MM.1S (cell line): Measurements from ENCODE around the gene TDRD6.

Experiments used
- DNase-seq: peaks from one replicate; pipeline ENCODE4 v3.0.0-alpha.2; 2015
- H2AFZ ChIP-seq: fragments of 300-600 bp; sonication (generic); 2 replicates; pipeline ENCODE4 v1.6.0; 2016; ENCODE audit warnings: antibody characterized with exemption, low read length
- H3F3A ChIP-seq: fragments of 300-600 bp; sonication (generic); 2 replicates; pipeline ENCODE4 v1.6.1; 2016; ENCODE audit warnings: mild to moderate bottlenecking, antibody characterized with exemption, low read length, moderate library complexity, mixed read lengths; ENCODE audit not compliant: insufficient read depth
- H3K27ac ChIP-seq: fragments of 300-600 bp; sonication (generic); 2 replicates; pipeline ENCODE4 v1.5.1; 2016; ENCODE audit warnings: mild to moderate bottlenecking, low read length
- H3K27me3 ChIP-seq: fragments of 300-600 bp; sonication (generic); replicated peaks from 2 replicates; pipeline ENCODE4 v1.6.0; 2016; ENCODE audit warnings: low read length; ENCODE audit not compliant: insufficient read depth
- H3K36me3 ChIP-seq: fragments of 300-600 bp; sonication (generic); replicated peaks from 2 replicates; pipeline ENCODE4 v1.6.1; 2016; ENCODE audit warnings: mild to moderate bottlenecking, low read length, mixed read lengths; ENCODE audit not compliant: insufficient read depth
- H3K4me1 ChIP-seq: fragments of 300-600 bp; sonication (generic); 2 replicates; pipeline ENCODE4 v1.6.1; 2016; ENCODE audit warnings: low read length, mixed read lengths
- H3K4me2 ChIP-seq: fragments of 300-600 bp; sonication (generic); 2 replicates; pipeline ENCODE4 v1.6.0; 2016; ENCODE audit warnings: low read depth, low read length
- H3K4me3 ChIP-seq: fragments of 300-600 bp; sonication (generic); 2 replicates; pipeline ENCODE4 v1.5.1; 2016; ENCODE audit warnings: low read length, mixed read lengths
- H3K79me2 ChIP-seq: fragments of 300-600 bp; sonication (generic); 2 replicates; pipeline ENCODE4 v1.6.1; 2016; ENCODE audit warnings: mixed run types, low read length, mixed read lengths
- H3K9ac ChIP-seq: fragments of 300-600 bp; sonication (generic); 2 replicates; pipeline ENCODE4 v1.6.1; 2016; ENCODE audit warnings: low read length, mixed read lengths
- H3K9me2 ChIP-seq: fragments of 300-600 bp; sonication (generic); replicated peaks from 2 replicates; pipeline ENCODE4 v1.6.1; 2016; ENCODE audit warnings: mild to moderate bottlenecking, low read length, mixed read lengths; ENCODE audit not compliant: insufficient read depth
- H3K9me3 ChIP-seq: fragments of 300-600 bp; sonication (generic); replicated peaks from 2 replicates; pipeline ENCODE4 v1.6.1; 2016; ENCODE audit warnings: mild to moderate bottlenecking, low read length, mixed read lengths; ENCODE audit not compliant: insufficient read depth
- H4K20me1 ChIP-seq: fragments of 300-600 bp; sonication (generic); 2 replicates; pipeline ENCODE4 v1.6.1; 2016; ENCODE audit warnings: mild to moderate bottlenecking, low read length, moderate library complexity, mixed read lengths; ENCODE audit not compliant: insufficient read depth
- CTCF ChIP-seq: fragments of 300-600 bp; sonication (generic); IDR thresholded peaks from 2 replicates; pipeline ENCODE4 v1.5.1; 2016; ENCODE audit warnings: antibody characterized with exemption, low read length, mixed read lengths
- EZH2 ChIP-seq: fragments of 300-600 bp; sonication (generic); optimal IDR thresholded peaks from 2 replicates; pipeline ENCODE3; 2017; ENCODE audit warnings: low read depth, mild to moderate bottlenecking, antibody characterized with exemption, low read length, mixed read lengths
- EZH2phosphoT487 ChIP-seq: fragments of 300-600 bp; sonication (generic); IDR thresholded peaks from 2 replicates; pipeline ENCODE4 v1.6.1; 2018; ENCODE audit warnings: antibody characterized with exemption, low read length

The TDRD6 gene

GRCh38 chr6:46729787-46730326 lies 42.2 kb downstream of the TDRD6 start:
- no peak overlapping the region for H2AFZ ChIP-seq
- H3K79me2 ChIP-seq: no peaks in the 10 kb centered on the region
- H3K4me3 ChIP-seq: no peak overlapping the region
- H3K27ac ChIP-seq: no peak overlapping the region
- H4K20me1 ChIP-seq: no peaks in the 10 kb centered on the region
- H3K4me1 ChIP-seq: no peaks in the 10 kb centered on the region
- H3K36me3 ChIP-seq: no peaks in the 10 kb centered on the region
- no peak for DNase-seq
- H3F3A ChIP-seq: no peaks in the 10 kb centered on the region
- no peak overlapping the region for H3K4me2 ChIP-seq
- no peaks in the 10 kb centered on the region for H3K27me3 ChIP-seq
- H3K9me2 ChIP-seq: no peaks in the 10 kb centered on the region
- no peak overlapping the region for H3K9ac ChIP-seq
- TF ChIP-seq EZH2 (no peak), EZH2phosphoT487 (no peak), CTCF (no peak)
- H3K9me3 ChIP-seq: no peaks in the 10 kb centered on the region

DNA sequence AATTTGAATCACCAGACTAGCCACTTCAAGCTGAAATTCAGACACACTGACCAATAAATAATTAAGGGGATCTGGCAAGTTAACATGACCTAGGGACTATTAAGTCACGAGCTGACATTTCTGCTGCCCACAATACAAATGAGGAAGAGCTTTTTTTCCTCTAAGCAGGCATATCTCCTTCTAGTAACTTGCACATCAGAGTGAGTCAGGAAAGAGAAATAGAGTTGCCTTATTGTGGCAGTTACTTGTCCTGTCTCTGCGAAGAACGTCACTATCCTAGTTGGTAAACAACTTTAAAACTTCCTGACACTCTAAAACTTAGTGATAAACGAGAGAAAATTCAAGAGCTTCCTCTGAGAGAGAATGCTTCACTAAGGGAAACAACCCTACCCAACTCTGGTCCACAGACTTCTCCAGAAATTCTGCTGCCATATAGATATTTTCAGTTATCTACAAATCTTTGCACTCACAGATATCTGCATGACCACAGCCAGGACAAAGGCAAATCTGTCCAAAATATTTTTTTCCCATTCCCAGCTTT lies 43.3 kb downstream of the TDRD6 start:
- Histone ChIP-seq H3K9me3 (no peaks in the 10 kb centered on the region), H3K4me3 (no peak overlapping the region), H3K4me1 (no peaks in the 10 kb centered on the region), H3K79me2 (no peaks in the 10 kb centered on the region), H4K20me1 (no peaks in the 10 kb centered on the region), H3K9ac (no peak overlapping the region), H3K27me3 (no peaks in the 10 kb centered on the region), H3K27ac (no peak overlapping the region), H3K9me2 (no peaks in the 10 kb centered on the region), H3F3A (no peaks in the 10 kb centered on the region), H2AFZ (no peak overlapping the region), H3K36me3 (no peaks in the 10 kb centered on the region), H3K4me2 (no peak overlapping the region)
- TF ChIP-seq CTCF (no peak), EZH2 (no peak), EZH2phosphoT487 (no peak)
- no peak for DNase-seq

GRCh38 chr6:46733341-46733801 lies 45.7 kb downstream of the TDRD6 start:
- no peak overlapping the region for H3K27ac ChIP-seq

More at GRCh38 chr6:46733341-46733801, 45.7 kb downstream of the TDRD6 start:
- H4K20me1 ChIP-seq: no peaks in the 10 kb centered on the region
- no peaks in the 10 kb centered on the region; the same call in 1 of the 2 replicates for H3K36me3 ChIP-seq
- H3K9ac ChIP-seq: no peak overlapping the region
- no peaks in the 10 kb centered on the region for H3K9me3 ChIP-seq
- H3F3A ChIP-seq: no peaks in the 10 kb centered on the region
- no peaks in the 10 kb centered on the region for H3K79me2 ChIP-seq
- no peaks in the 10 kb centered on the region for H3K9me2 ChIP-seq
- no peak overlapping the region for H3K4me3 ChIP-seq
- H2AFZ ChIP-seq: no peak overlapping the region
- no peak for DNase-seq
- no peaks in the 10 kb centered on the region for H3K4me1 ChIP-seq
- TF ChIP-seq CTCF (no peak), EZH2phosphoT487 (no peak), EZH2 (no peak)
- no peaks in the 10 kb centered on the region for H3K27me3 ChIP-seq
- no peak overlapping the region for H3K4me2 ChIP-seq
